ENCODE results near the gene SLC45A1.
"Not testable (repeated sequence)": the region's sequence is repeated elsewhere in the genome, so short reads cannot be mapped to it uniquely, and the experiment has no call there.

SLC45A1 gene

DNA sequence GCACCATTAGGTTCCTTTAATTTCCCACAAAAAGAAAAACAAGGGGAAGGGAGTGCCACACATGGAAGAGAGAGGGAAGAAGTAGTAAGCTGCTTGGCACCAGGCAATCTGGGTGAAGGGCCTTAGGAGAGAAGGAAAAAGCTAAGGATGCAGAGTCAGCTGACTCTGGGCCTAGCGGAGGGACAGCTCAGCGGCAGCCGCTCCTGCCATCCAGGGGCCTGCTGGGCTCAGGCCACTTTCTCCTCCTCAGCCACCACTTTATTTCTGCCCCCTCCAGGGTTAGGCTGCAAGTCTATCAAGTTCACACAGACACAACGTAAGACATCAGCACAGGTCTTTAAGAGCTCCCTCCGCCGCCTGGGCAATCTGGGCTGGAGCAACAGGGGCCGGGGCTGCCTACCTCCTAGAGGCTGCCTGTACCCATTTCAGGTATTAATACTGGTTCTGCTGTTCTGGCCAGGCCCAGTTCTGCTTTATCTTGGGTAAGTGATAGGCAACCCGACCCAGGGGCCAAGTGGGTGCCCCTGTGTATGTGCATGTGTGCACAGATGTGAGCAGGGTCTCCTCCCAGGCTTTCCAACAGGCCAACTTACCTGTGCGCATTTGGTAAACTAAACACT is 53.6 kb downstream of the SLC45A1 start:
- DNase-seq, result no peak

DNA sequence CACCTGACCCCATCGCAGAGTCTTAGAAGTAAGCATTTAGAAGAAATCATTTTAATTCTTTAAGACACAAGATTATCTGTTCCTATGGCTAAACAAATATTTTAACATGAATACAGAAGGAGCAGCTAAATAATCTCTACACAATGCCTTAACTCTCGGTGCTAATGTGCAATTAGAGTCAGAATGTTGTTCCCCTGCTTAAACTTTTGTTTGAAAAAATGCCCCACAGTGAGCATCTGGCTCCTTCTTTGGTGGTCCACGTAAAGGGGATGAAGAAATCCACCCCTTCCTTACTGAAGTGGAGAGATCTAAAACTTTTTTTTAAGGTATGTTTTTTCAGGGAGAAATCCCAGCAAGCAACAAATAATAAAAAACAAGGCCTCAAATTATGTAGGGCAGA is 55.2 kb downstream of the SLC45A1 start:
- DNase-seq, result no peak

DNA sequence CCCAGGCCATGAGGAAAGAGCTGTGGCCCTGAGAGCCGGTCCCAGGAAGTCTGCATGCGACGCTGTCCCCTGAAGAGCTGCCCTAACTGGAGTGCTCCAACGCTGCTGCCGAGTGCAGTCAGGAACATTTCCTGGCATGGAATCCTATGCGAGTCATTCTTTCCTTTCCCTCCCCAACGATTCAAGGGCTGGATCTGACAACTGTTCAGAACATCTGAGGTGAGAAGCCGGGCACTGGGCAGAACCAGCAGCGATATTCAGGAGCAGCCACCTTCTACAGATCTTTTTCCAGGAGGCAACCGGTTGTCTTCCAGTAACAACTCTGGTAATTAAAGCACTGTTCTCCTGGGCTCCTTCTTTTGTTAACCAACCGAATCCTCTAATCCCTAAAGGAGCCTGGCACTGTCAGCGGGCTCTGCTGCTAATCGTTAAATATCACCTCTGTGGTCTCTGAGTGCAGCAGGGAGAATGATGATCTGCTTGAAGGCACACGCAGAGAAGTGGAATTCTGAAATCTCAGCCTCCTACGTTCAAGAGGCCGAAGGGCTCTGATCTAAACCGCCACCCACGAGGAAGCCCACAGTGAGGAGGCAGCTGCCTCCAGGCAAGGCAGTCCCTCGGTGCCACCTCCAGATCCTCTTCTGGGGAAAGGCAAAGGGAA is 55.8 kb downstream of the SLC45A1 start:
- DNase-seq, result peak; percentile 67 to 82

DNA sequence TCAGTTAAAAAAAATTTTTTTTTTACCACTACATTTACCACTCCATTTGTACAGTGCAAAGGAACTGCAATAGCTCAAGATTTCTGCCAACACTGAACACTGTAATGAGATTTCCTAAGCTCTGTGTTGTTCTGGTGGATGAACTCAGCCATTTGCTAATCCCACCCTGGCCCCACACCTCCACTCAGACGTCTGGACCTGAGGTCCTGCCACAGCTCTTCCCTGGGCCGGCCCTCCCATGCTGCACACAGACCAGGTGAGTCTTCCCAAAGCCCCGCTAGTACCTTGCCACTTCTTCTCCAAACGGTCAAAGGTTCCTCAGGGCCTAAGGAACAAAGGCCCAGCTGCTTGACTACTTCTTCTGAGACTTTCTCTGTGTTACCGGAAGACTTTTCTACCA is 56.4 kb downstream of the SLC45A1 start:
- peak in 1 of 2 experiments; percentile 15 for DNase-seq

DNA sequence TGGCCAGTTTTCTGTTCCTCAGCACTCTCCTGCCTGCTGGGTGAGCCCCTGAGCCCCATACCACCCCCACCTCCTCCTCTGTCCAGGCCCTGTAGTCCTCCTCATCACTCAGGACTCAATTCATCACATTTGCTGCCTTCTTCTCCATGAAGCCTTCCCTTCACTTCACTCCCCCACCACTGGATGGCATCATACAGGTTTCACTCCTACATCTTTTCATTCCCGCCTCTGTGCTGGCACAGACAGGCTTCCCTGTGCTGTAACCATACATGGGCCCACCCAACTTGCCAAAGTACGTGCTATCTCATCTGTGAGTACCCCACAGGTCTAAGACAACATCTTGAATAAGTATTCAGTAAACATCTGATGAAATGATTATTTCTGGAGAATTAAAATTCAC is 56.9 kb downstream of the SLC45A1 start:
- DNase-seq, result peak in 1 of 2 experiments; percentile 19

DNA sequence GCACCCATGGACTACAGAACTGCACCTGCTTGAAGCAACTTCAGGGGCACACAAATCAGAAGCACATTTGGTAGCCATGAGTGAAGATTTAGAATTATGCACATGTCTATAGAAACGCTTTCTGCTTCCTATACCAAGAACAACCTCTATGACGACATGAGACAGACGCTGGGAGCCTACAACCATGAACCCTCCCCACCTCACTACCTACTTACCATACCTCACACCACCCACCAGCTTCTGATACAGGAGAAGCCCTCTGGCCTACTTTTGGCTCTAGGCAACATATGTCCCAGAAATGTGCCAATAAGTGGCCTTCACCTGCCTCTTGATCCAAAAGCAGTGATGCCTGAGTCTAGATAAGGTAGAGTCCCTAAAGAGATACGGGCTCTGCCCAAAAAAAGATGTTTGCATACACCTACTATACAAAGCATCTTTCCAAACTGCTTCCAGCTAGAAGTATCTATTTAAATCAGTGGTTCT is 58.5 kb downstream of the SLC45A1 start:
- no peak for DNase-seq

DNA sequence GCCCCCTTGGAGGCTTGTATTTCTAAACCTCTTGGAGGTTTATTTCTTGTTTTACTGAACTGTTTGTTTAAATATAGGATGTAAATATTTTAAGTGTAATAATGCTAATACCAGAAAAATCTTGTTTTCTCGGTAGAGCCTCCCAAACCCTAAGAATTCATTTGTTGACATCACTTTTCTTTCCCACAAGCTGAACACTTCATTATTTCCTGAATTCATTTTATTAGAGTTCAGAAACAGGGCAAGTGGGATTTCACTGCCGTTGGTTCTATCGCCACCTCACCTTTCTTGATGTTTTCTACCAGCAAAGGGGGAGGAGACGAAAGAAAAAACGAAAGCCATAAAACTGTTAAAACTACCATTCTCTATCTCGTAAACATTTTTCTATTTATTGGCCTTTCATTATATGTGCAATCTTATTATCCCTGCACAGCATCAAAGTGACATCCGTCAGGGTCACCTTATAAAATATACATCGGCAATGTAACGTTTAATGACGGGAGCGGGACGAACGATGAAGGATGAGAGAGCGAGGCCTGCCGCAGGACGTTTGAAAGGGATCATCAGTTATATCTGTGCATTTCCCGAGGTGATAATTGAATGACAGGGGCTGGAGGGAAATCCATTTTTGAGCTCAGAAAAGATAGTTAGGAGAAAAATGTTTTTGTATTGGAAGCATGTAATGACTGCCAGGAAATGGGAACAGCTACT is 59.5 kb downstream of the SLC45A1 start:
- DNase-seq, result no peak

DNA sequence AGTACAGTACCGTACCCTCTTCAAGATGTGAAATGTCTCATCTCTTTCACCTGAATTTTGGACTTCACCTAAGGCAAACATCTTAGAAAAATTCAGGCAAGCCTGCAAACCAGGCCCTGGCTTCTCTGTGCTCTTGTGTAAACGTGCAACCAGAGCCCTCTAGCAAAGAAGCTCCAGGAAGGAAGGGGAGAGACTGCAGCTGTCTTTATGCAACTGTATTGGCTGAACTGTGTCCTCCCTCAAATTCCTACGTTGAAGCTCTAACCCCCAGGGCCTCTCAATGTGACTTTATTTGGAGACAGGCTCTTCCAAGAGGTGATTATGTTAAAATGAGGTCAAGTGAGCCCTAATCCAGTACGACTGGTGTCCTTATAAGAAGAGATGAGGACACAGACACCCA is 60.3 kb downstream of the SLC45A1 start:
- no peak for DNase-seq

DNA sequence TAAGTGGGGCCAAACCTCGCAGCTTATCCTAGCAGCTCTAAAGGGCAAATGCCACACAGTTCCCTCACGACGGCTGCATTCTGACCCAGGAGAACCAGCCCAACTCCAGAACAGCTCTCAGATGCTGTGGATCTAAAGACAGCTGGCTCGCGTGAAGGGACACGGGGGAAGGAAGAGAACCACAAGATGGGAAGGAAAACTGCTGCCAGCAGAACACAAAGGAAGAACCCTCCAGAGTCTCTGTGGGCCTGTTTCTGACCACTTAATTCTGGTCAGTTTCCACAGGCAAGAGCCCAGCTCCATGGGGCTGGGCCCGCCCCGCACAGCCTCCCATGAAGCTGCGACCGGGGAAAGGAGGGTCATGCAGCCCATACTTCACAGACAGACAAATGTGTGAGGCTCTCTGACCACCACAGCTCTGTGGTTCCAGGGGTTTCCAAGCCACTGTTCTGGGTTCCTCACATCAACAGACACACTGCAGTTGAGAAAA is 61.1 kb downstream of the SLC45A1 start:
- no peak for DNase-seq

DNA sequence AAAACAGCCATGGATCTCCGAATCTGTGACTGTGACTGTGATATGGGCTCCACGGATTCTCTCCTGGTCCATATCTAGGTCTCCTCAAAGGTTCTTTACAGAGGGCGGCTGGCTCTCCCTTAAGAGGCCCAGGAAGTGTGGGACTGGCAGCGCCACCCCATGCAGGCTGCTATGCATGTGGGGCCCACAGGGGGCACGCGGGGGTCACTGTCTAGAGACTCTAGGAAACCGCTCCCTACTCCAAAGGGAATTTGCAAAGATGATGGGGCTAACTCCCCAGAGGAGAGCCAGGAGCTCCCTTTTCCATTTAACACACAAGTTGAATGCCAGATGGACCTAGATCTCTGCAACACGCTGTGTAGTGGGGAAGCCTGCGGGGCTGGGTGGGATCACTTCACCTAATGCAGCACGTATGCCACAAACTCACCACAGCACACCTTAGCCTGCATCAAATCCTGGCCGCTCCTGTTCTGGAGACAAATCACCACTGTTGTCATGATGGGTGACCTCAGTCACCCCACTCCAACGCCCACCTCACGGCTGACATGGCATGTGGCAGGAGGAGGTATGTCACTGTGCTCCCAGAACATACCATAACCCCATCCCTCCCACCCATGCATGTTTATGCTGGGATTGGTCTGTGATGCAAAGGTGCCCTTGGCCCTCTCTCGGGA is 61.7 kb downstream of the SLC45A1 start:
- DNase-seq, result no peak

DNA sequence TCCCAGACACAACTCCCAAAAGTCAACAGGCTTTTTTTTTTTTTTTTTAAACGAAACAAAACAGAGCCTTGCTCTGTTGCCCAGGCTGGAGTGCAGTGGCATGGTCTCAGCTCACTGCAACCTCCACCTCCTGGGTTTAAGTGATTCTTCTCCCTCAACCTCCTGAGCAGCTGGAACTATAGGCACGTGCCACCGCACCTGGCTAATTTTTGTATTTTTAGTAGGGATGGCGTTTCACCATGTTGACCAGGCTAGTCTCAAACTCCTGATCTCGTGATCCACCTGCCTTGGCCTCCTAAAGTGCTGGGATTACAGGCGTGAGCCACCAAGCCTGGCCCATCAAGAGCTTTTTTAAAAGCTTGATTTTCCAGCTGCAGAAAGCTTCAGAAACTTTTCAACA is 62.4 kb downstream of the SLC45A1 start:
- not testable (repeated sequence) for DNase-seq

DNA sequence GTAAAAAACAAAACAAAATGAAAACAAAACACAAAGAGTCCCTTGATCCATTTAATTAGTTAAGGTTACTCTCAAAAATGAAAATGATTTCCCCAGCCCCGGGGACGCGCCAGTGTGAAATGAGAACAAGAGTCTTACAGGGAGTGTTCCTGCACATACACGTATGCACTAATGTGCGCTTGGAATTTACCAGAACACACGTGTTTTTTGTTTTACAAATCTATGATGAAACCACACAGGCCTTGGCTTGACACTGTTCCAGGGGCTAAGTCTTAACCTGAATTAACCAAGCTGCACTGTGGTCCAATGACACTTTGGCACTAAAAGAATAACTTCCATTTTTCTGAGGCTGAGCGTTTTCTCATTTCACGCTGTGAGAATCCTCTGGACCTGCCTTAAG is 63.7 kb downstream of the SLC45A1 start:
- DNase-seq, result no peak

DNA sequence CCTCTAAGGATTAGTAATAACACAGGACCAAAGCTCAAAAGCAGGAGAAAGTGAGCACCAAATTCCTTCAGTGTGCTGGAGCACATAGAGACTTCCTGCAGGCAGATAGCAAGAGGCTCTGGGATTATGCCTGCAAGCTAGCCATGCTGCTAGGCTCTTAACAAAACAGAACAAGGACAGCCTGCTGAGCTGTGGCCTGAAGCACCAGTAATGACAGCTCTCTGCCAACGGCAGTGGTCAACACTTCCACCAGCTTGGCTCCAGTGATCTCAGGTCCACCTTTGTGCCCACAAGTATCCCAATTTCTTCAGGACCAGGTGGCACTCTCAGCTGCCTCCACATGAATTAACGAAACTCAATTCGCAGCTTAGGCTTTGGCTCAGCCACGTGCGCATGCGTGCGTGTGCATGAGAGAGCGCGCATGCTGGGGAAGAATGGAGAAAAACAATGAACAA is 64.2 kb downstream of the SLC45A1 start:
- no peak for DNase-seq

DNA sequence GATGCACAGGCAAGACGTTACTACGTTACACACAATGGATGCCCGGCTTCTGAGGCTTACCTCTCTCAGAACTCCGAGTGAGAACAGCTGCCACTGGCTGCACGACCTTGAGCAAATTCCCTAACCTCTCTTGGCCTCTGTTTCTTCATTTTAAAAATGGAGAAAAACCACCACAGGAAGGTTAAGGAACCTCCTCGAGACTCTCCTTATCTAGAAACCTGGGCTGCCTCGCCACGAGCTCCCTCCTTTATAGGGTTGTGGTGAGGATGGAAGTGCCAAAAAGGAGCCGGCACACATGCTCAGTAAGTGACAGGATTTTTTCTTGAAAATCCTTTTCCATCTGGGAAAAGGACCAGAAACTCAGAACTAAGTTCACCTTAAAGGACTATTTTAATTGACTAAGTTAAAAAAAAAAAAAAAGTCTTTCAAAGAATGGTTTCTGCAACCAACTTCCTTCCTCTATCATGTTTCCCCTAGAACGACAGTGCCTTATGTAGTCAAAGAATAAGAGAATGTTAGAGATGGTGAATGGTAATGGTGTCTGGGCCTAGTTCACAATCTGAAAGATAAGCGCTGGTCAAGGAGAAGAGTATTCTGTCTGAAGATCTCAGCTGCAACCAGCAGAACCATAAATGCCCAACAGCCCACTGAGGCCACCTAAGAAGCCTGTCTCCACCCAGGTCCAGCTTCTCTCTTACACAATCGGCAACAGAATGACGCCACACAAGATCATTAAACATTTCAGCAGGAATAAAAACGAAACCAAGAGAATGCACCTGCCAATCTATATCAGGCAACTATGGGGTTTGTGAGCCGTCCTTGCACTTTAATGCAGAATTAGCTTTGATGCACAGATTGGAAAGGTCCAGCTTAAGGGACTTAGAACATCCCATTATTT is 64.9 kb downstream of the SLC45A1 start:
- no peak for DNase-seq

DNA sequence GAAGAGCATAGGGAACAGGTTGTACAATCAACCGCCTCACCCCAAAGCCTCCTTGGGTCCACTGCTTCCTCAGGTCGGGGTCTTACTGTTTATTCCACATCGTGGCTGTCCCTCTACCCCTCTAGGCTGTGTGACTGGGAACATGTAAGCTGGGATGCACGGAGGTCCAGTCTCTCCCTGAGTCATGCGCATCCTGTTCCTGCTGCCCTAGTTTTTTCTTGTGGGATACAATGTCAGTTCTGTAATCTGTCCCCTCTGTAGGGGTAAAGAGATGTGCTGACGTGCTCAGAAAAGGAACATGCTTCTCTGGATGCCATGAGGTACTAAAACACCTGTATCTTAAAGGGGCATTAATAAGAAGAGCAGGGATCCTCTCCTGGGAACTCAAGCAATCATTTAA is 66.2 kb downstream of the SLC45A1 start:
- DNase-seq, result no peak

DNA sequence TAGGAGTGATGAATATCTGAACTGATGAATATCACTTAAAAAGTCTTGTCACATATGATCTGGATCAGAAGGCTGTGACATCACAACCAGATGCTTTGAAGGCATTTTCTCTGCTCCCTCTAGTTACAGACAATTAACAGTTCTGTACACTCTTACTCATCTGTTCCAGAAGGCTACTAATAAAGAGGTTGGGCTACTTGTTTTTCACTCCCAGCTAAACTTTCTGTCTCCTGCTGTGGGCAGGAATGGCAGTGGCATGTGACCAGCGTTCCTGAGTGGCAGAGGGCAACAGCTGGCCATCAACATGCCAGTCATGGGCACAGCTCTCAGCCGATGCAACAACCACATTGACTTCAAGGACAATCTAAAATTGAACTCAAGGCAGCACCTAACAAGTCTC is 66.7 kb downstream of the SLC45A1 start:
- no peak for DNase-seq

DNA sequence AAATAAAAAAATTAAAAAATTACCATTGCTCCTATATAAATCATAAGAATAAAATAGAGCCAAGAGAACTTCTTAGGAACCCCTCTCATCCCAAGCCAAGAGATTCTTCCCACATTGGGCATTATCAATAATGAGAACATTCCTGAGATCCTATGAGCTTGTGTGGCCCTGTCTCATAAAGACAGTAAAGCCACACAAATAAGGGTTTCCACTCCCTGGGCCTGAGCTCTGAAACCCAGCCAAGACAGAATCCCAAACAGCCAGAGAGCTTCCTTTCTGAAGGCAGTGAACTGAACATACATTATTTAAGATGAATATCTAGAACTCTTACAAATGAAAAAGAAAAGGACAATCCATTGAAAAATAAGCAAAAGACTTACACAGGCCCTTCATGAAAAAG is 68.3 kb downstream of the SLC45A1 start:
- DNase-seq, result no peak

DNA sequence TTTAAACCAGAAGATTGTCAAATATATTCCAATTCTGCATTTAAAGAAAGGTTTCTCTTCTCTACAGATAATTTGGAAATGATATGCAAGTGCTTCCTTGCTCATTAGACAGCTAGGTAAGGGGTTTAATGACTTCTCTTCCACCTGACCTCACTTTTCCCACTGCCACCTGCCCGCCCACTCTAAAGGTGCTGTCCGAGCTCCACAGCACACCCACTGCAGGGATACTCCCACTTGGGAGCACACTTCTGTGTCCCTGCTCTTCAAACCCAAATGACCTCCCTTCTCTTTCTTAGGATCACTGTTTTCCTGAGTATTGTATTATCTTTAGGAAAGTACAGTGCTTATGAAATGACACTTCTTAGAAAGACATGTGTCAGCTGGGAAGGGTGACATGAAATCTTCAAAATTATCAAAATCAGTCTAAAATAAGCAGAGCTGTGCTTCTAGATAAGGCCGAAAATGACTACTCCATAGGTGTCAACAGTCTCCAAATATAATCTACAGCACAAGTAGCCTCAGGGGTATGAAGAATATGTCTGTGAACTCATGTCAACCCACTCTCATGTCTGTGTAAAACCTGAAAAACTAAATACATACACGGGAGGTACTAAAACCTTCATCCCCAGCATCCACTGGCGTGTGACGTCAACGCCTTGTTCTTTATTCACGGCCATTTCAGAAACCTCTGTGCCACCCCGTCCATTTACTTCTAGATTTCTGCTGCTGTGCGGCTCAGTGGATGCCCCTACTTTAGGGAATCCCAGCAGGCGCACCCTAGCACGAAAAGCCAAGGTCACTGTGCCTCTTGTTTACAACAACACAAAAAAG is 71.0 kb downstream of the SLC45A1 start:
- DNase-seq, result no peak

DNA sequence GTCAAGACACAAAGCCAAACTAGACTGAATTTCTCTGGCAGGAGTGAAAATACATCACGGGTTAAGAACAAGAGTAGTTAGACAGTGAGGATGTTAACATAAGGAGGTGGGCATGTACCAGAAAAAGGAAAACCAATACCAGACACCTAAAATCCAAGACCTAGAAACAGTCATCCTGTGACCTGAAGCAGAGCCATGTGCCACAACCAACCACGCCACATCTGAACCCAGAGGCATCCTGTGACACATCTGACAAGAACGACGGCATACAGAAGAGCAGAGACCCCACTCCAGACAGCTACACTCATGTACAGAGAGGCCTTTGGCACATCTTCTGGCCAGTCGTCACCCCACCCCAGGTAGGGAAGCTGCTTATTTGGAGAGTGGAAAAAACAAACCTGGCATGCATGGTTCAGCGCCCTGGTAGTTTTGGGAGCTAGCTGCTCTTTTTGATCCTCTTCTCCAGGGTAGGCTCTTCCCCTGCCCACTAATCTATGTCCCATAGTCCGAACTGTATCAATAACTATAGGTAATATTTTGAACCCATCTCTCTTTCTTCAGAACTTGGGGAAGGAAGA is 72.1 kb downstream of the SLC45A1 start:
- no peak for DNase-seq

DNA sequence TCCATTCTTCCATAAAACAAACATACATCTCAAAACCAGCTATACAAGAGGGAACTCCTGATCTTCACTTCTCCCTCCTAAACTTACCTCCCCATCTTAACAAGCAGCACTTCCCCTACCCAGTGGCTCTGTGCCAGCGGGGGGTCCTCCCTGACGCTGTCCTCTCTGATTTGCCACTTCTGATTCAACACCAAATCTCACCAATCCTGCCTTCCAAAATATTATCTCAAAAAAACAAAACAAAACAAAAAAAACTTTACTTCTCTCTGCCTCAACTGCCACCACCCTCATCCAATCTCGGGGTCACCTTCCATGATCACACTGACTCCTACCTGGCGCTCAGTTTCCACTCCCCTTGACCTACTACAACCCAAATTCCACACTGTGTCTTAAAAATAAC is 72.8 kb downstream of the SLC45A1 start:
- DNase-seq, result no peak

DNA sequence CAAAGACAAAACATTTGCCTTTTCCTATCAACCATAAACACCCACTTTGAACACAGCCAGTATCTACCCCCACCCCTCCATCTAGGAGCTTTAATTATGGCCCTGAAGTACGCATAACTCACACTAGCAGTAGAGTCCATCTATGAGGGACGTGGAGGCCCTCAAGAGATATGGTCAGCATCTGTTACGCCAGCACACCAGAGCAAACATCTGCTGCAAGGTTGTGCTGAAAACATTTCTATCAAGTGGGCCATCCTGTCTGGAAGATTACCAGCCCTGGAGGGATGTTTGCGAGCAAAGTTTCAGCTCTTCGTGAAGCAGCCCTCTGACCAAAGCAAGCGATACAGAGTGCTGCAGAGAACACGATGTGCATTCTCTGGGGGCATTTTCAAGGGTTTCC is 74.6 kb downstream of the SLC45A1 start:
- peak; percentile 48 to 73 for DNase-seq
